HPDE6-E6E7 (cell line): ENCODE results near the gene CES5A.
A peak's percentile ranks its signal among the peaks of the same experiment; 100 is the strongest.
"Not testable (repeated sequence)": the region's sequence is repeated elsewhere in the genome, so short reads cannot be mapped to it uniquely, and the experiment has no call there.

Experiments
- DNase-seq: peaks from one replicate; pipeline ENCODE4 v3.0.0; 2011; ENCODE audit warnings: missing footprints; ENCODE audit errors: extremely low spot score

CES5A gene

DNA sequence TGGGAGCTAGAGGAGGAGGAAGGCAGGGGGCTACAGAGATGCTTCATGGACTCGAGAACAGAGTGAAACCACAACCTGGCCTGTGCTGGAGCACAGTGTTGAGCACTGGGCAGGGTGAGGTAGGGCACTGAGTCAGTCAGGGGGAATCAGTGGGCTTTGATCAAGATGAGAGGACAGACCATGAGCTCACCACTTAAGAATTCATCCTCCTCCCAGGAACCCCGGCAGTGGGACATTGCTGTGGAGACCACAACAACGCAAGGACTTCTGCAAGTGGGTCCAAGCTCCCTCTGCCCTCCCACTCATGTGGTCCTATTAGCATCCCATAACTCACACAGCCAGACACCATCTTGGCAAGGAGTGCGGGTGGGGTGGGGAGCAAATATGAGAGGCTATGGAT, 1.7 kb upstream of the CES5A start:
- no peak for DNase-seq

DNA sequence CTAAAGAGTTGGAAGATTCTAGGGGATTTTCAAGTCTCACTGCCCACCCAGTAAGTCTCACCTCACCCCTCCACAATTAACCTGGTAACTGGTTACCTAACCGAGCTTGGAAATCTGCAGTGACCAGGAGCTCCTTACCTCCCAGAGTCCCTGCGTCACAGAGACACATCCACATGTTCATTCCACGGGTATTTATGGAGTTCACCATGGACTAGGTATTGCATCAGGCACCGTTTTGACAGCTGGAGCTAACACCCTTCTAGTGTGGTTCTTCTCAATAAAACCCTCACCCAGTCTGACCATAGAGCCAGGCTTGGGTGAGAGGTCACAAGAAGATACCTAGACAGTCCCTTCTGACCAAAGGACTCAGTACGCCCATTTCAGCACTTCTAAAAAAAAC, 2.1 kb downstream of the CES5A start:
- DNase-seq = no peak

GRCh38 chr16:55872130-55872529, 3.0 kb downstream of the CES5A start:
- DNase-seq = no peak

DNA sequence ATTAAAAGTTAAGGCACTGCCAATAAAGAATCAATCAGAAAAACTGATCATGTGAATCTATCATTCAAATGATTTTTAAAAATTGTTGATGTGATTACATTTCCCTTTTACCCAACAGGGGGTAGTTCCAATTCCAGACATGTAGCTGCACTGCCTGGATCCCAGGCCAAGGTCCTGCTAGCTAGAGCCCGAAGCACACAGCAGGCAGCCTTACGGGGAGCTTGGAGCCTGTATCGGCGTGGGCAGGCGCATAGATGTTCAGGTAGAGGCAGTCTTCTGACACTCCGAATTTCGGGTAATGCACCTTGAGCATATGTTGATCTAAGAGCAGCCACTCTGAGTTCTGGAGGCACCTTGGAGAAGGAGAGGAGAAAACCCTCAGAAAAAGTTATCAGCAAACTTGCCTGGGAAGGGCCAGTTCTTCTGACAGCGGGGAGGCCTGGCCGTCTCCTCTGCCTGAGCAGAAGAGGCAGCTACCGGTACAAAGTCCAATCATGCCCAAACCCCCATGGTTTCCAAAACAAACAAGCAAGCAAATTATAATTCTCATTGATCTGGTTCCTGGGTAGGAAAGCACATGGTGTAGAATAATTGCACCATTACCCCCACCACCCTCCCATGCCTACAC, 3.6 kb downstream of the CES5A start:
- DNase-seq = no peak

DNA sequence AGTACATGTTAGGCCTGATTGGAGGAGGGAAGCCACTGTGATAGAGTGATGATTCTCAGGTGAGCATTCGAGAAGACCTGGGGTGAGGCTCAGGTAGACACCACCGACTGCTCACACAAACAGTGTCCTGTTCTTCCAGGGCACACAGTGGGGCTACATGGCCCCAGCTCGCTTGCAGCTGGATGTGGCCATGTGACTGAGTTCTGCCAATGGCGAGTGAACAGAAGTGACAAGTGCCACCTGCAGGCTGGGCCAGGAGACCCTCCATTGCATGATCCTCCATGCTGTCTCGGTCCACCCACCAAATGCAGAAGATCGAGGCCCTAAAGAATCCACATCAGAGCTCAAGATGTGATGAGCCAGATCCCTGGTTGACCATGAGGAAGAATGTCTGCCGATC, 6.2 kb downstream of the CES5A start:
- no peak for DNase-seq

DNA sequence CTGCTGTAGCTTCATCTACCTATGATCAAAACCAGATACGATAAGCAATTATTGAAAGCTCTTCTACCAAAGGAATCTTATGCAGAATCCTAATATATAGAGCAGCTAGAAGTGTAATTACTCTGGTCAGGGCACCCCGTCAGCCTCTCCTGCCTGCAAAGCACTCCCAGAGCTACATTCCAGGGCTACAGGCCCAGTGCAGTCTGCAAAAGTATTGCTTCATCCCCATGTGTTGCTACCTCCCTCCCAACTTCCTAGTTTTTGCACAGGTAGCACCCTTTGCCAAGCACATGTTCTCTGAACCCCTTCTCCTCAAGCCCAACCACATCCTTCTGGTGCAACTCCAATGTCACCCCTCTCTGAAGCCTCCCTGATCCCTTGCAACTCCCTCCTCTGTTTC, 7.0 kb downstream of the CES5A start:
- DNase-seq = no peak

DNA sequence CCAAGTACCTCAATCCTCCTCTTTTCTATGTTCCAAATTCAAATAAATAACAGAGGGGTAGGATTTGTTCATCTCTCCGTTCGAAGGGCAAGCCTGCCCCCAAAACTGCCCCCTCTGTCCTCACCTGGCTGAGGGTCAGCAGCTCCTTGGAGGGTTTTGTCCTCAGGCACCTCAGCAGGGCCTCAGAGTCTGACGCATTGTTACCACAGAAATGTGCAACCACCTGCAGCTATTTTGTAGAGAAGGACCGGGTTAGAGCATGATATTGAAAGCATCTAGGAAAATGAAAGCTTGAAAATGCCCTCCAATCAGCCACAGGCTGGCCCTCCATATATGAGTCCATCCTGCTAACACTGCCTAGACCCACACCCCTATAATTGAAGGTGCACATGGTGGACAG, 13.9 kb downstream of the CES5A start:
- DNase-seq = no peak

- DNase-seq = not testable (repeated sequence)
These were observed 17.5 kb downstream of the CES5A start for GRCh38 chr16:55857650-55858049.

GRCh38 chr16:55856950-55857349, 18.2 kb downstream of the CES5A start:
- no peak for DNase-seq

- no peak for DNase-seq
These were observed 22.1 kb downstream of the CES5A start for GRCh38 chr16:55853114-55853513.

GRCh38 chr16:55849536-55849935, 25.6 kb downstream of the CES5A start:
- no peak for DNase-seq

DNA sequence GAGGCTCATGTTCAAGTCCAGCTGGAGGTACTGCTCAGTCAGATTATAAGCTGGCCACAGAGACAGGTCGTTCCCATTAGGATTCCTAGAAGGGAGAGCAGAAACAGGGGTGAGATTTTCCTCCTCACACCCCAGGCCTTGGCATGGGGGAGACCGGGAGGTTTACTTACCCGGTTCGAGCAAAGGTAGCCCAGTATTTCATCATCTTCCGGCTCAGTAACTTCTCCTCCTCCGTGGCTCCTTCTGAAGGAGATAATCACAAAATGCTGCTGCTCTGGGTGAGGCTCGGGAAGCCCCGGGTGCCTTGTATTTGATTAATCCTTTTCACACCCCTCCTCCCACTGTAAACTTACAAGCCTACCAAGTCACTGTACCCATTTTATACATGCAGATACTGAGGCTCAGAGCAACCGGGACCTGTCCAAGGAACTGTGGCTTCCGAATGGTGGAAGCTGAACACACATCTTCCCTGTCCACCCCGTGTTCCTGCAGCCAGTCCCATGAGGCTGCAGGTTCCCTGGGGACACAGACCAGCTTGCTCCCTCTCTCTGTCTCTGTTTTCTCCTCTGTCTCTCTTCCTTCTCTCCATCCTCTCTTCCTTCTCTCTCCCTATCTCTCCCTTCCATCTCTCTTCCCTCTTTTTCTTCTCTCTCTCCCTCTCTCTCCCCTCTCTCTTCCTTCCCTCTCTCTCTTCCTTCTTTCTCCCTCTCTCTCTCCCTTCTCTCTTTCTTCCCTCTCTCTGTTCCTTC, 28.4 kb downstream of the CES5A start:
- no peak for DNase-seq

GRCh38 chr16:55843105-55843395, 32.1 kb downstream of the CES5A start:
- DNase-seq = no peak

- peak; percentile 34 for DNase-seq
These were observed 32.6 kb downstream of the CES5A start for GRCh38 chr16:55842369-55843104.

DNA sequence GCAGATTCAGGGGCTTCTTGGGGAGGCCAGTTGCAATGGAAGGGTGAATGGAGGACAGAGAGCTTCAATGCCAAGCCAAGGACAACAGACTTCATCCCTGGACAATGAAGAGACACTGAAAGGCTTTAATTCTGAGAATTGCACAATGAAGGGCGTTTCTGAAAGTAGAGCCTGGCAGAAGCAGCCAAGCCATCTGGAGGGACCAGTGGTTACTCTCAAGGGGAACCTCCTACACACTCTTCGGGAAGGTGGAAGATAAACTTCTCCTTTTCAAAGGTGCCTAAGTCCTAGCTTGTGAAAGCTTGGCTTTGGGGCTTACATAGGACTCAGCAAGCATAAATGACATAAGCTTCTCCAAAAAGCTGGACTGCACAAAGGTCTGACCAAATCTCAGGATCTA, 36.1 kb downstream of the CES5A start:
- no peak for DNase-seq

DNA sequence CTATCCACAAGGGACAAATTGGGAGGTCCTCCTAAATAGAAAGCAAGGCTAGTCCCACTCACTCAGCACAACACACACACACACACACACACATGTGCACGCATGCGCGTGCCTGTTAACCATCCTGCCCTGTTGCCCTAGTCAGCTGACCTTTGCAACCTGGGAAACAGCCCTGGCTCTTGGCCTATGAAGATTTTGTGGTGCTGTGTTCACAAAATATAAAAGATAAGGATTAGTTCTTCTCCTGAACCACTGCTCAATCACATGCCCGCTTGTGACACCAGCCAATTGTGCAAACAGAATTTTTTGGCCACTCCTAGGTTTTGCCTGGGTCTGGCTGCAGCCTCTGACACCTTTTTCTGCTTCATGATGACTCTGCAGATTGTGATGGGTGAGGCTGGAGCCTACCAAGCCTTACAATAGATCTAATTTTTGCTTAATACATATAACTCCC, 39.0 kb downstream of the CES5A start:
- no peak for DNase-seq

GRCh38 chr16:55835581-55835980, 39.6 kb downstream of the CES5A start:
- DNase-seq = no peak

DNA sequence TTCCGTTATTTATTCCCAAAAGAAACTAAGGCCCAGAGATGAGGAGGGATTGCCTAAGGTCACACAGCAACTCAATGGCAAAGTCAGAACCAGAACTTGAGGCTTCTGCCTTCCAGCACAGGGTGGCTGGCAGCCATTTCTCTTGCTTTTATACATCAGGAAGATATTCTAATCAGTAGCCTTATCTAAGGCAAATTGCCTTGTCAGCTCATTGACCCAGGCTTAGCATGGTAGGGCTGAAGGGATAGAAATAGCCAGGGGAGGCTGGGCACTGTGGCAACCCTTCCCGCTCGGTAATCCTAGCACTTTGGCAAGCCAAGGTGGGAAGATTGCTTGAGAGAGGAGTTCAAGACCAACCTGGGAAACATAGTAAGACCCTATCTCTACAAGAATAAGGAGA, 40.0 kb downstream of the CES5A start:
- DNase-seq = not testable (repeated sequence)

DNA sequence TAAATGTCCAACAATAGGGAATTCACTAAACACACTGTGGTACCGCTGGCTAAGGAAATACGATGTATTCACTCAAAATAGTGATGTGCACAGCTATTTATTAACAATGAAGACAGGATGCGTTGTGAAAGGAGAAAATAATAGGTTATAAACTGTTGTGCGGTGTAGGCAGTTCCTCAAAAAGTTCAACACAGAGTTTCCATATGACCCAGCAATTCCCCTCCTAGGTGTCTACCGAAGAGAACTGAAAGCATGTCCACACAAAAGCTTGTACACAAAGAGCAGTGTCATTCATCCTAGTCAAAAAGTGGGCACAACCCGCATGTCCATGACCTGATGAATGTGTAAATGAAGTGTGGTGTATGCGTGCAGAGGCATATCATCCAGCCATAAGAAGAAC, 41.1 kb downstream of the CES5A start:
- no peak for DNase-seq

- no peak for DNase-seq
These were observed 42.1 kb downstream of the CES5A start, which contains the start of gene CES1 for GRCh38 chr16:55832773-55833691. Gene CES1, minus strand, starts transcription at chr16:55833096. Its CDS starts 41 bp downstream, at chr16:55833055.

- DNase-seq = no peak
These were observed 42.8 kb downstream of the CES5A start for GRCh38 chr16:55832425-55832772.
